HepG2 (cell line): ENCODE data around the gene TRIM6.

Experiments used
- GTF2F1 ChIP-seq: fragments of 150-350 bp; IDR thresholded peaks from 2 replicates; pipeline ENCODE4 v1.6.1; 2014; ENCODE audit warnings: low read length
- HIVEP1 ChIP-seq: sonication (generic); formaldehyde crosslinking; IDR thresholded peaks from 2 replicates; pipeline ENCODE4 v1.4.0; 2020; ENCODE audit warnings: mild to moderate bottlenecking, missing genetic modification reagents
- HMGXB3 ChIP-seq: sonication (generic); formaldehyde crosslinking; IDR thresholded peaks from 2 replicates; pipeline ENCODE4 v1.4.0; 2020; ENCODE audit warnings: missing genetic modification reagents, borderline replicate concordance
- KAT2B ChIP-seq: fragments of 150-350 bp; IDR thresholded peaks from 2 replicates; pipeline ENCODE4 v1.6.1; 2014; ENCODE audit warnings: low read depth, low read length, borderline replicate concordance
- KAT8 ChIP-seq: IDR thresholded peaks from 2 replicates; pipeline ENCODE4 v1.6.1; 2016; ENCODE audit warnings: missing genetic modification reagents, missing compliant biosample characterization
- MTF1 ChIP-seq: sonication (generic); formaldehyde crosslinking; IDR thresholded peaks from 2 replicates; pipeline ENCODE4 v1.5.0; 2020; ENCODE audit warnings: missing genetic modification reagents
- RFX5 ChIP-seq: IDR thresholded peaks from 2 replicates; pipeline ENCODE4 v1.6.1; 2011; ENCODE audit warnings: low read depth, low read length, improper control_type of control experiment
- SNAPC2 ChIP-seq: sonication (generic); formaldehyde crosslinking; IDR thresholded peaks from 2 replicates; pipeline ENCODE4 v1.8.1; 2022; ENCODE audit warnings: mild to moderate bottlenecking, missing genetic modification reagents
- TAF1 ChIP-seq: sonication (generic); formaldehyde crosslinking; IDR thresholded peaks from 2 replicates; pipeline ENCODE4 v1.4.0; 2020; ENCODE audit warnings: missing genetic modification reagents
- ZNF234 ChIP-seq: sonication (generic); formaldehyde crosslinking; conservative IDR thresholded peaks from 2 replicates; pipeline ENCODE4 v1.5.1; 2020; ENCODE audit warnings: mild to moderate bottlenecking, missing genetic modification reagents
- TF ChIP-seq, protein P1 (sequence below): sonication (generic); formaldehyde crosslinking; IDR thresholded peaks from 2 replicates; pipeline ENCODE4 v1.4.0; 2020; ENCODE audit warnings: missing genetic modification reagents
- TF ChIP-seq, protein P2 (sequence below): sonication (generic); formaldehyde crosslinking; IDR thresholded peaks from 2 replicates; pipeline ENCODE4 v1.8.1; 2022; ENCODE audit warnings: mild to moderate bottlenecking, missing genetic modification reagents

- no peak for TF ChIP-seq KAT2B
- TF ChIP-seq, protein P1, sequence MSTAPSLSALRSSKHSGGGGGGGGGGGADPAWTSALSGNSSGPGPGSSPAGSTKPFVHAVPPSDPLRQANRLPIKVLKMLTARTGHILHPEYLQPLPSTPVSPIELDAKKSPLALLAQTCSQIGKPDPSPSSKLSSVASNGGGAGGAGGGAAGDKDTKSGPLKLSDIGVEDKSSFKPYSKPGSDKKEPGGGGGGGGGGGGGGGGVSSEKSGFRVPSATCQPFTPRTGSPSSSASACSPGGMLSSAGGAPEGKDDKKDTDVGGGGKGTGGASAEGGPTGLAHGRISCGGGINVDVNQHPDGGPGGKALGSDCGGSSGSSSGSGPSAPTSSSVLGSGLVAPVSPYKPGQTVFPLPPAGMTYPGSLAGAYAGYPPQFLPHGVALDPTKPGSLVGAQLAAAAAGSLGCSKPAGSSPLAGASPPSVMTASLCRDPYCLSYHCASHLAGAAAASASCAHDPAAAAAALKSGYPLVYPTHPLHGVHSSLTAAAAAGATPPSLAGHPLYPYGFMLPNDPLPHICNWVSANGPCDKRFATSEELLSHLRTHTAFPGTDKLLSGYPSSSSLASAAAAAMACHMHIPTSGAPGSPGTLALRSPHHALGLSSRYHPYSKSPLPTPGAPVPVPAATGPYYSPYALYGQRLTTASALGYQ (CRISPR knock-in tag): no peak
- TF ChIP-seq HIVEP1 (CRISPR knock-in tag): no peak
- no peak for TF ChIP-seq SNAPC2 (CRISPR knock-in tag)
- TF ChIP-seq MTF1 (CRISPR knock-in tag): no peak
- TF ChIP-seq TAF1 (CRISPR knock-in tag): no peak
- no peak for TF ChIP-seq RFX5
- no peak for TF ChIP-seq ZNF234 (CRISPR knock-in tag)
- TF ChIP-seq, protein P2, sequence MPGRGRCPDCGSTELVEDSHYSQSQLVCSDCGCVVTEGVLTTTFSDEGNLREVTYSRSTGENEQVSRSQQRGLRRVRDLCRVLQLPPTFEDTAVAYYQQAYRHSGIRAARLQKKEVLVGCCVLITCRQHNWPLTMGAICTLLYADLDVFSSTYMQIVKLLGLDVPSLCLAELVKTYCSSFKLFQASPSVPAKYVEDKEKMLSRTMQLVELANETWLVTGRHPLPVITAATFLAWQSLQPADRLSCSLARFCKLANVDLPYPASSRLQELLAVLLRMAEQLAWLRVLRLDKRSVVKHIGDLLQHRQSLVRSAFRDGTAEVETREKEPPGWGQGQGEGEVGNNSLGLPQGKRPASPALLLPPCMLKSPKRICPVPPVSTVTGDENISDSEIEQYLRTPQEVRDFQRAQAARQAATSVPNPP: no peak
- no peak for TF ChIP-seq HMGXB3 (CRISPR knock-in tag)
- TF ChIP-seq KAT8: no peak
- TF ChIP-seq GTF2F1: no peak
Measured at GRCh38 chr11:5591613-5592012, 4.8 kb upstream of the TRIM6 start.
